VCaP (cell line): ENCODE measurements around the gene RAB3A.
A peak's percentile ranks its signal among the peaks of the same experiment; 100 is the strongest.

Source experiments
- H3K27ac ChIP-seq: fragments of 450-650 bp; 2 replicates; pipeline ENCODE4 v1.5.1; 2017
- CTCF ChIP-seq: fragments of 450-650 bp; conservative IDR thresholded peaks from 2 replicates; pipeline ENCODE4 v1.5.1; 2017; ENCODE audit warnings: mild to moderate bottlenecking, moderate library complexity

The RAB3A gene

GRCh38 chr19:18185538-18185937, 18.3 kb downstream of the RAB3A start:
- peak overlapping the region; percentile 71; the same call in 1 of the 2 replicates for H3K27ac ChIP-seq
- no peak for TF ChIP-seq CTCF

GRCh38 chr19:18183529-18183928, 20.3 kb downstream of the RAB3A start:
- no peak for TF ChIP-seq CTCF

GRCh38 chr19:18179957-18180356, 23.9 kb downstream of the RAB3A start:
- no peak for TF ChIP-seq CTCF
- no peak overlapping the region for H3K27ac ChIP-seq

More at GRCh38 chr19:18183529-18183928, 20.3 kb downstream of the RAB3A start:
- peak overlapping the region; percentile 71 for H3K27ac ChIP-seq

GRCh38 chr19:18176367-18177310, 27.2 kb downstream of the RAB3A start:
- no peak for TF ChIP-seq CTCF
- no peak overlapping the region for H3K27ac ChIP-seq

GRCh38 chr19:18174983-18175382, 28.9 kb downstream of the RAB3A start:
- no peak for TF ChIP-seq CTCF
- peak overlapping the region; percentile 71; the same call in 1 of the 2 replicates for H3K27ac ChIP-seq

GRCh38 chr19:18173572-18174288, 30.1 kb downstream of the RAB3A start, which contains the start of gene IFI30:
TSS of gene IFI30 (plus strand) at chr19:18173813. CDS start at chr19:18173842, 29 bp downstream.
- TF ChIP-seq CTCF, result no peak
- H3K27ac ChIP-seq, result peak within 1 kb of the TSS; percentile 71

- peak overlapping the region; percentile 71 for H3K27ac ChIP-seq
Observed at GRCh38 chr19:18173054-18173571, 30.7 kb downstream of the RAB3A start.

More at GRCh38 chr19:18173054-18173571, 30.7 kb downstream of the RAB3A start:
- TF ChIP-seq CTCF, result no peak
